H1 (cell line): ENCODE measurements around the gene RBM26. TPM values are rescaled to one million over a fixed set of nuclear protein-coding genes. Genes with fewer than 3 reads are reported as not detected.

ENCODE experiments used
- CTCF ChIA-PET: fragments of 300-600 bp; sonication (Branson Sonifier 250); formaldehyde crosslinking; loops from one replicate; lab custom pipeline; 2021; ENCODE audit not compliant: partially characterized antibody; lab: Charles Lee
- POLR2A ChIA-PET: fragments of 300-600 bp; sonication (Branson Sonifier 250); formaldehyde crosslinking; loops from one replicate; lab custom pipeline; 2021; ENCODE audit warnings: inconsistent platforms; ENCODE audit not compliant: partially characterized antibody; lab: Charles Lee
- DNase-seq, 2 experiments: peaks; one replicate each; pipeline versions ENCODE4 v3.0.0 to v3.0.0-alpha.2; 2010 to 2022; ENCODE audit warnings: low spot score in 2 of 2, low read depth in 1 of 2, mixed read lengths in 1 of 2
- FAIRE-seq: peaks from 2 replicates; lab custom pipeline; 2011; peaks lifted over from hg19 to GRCh38; lab: Jason Lieb, UNC
- H2AFZ ChIP-seq: 2 replicates; pipeline ENCODE4 v1.8.1; 2012; ENCODE audit warnings: low read length, inconsistent platforms
- H2AK5ac ChIP-seq: 2 replicates; pipeline ENCODE4 v1.6.1; 2013; ENCODE audit warnings: low read depth, low read length
- H2BK120ac ChIP-seq: replicated peaks from 2 replicates; pipeline ENCODE3; 2013; ENCODE audit warnings: low read depth, low read length, inconsistent platforms
- H2BK12ac ChIP-seq: 2 replicates; pipeline ENCODE4 v1.6.1; 2013; ENCODE audit warnings: low read depth, low read length
- H2BK15ac ChIP-seq: 2 replicates; pipeline ENCODE4 v1.6.1; 2013; ENCODE audit warnings: low read length
- H2BK20ac ChIP-seq: 2 replicates; pipeline ENCODE4 v1.6.1; 2013; ENCODE audit warnings: low read length
- H2BK5ac ChIP-seq: 2 replicates; pipeline ENCODE4 v1.6.1; 2013; ENCODE audit warnings: low read depth, low read length
- H3K14ac ChIP-seq: 2 replicates; pipeline ENCODE4 v1.6.1; 2013; ENCODE audit warnings: inconsistent platforms; ENCODE audit not compliant: insufficient read length
- H3K18ac ChIP-seq: 2 replicates; pipeline ENCODE4 v1.6.1; 2013; ENCODE audit warnings: low read length; ENCODE audit errors: extremely low read depth
- H3K23ac ChIP-seq: 2 replicates; pipeline ENCODE4 v1.6.1; 2013; ENCODE audit warnings: inconsistent platforms; ENCODE audit not compliant: insufficient read length
- H3K23me2 ChIP-seq: 2 replicates; pipeline ENCODE4 v1.6.1; 2013; ENCODE audit warnings: low read depth, low read length
- H3K27ac ChIP-seq: 2 replicates; pipeline ENCODE4 v1.6.1; 2011; ENCODE audit warnings: low read depth, low read length, inconsistent platforms
- H3K27me3 ChIP-seq, 4 experiments: replicated peaks in 1 of 4; 1 replicate in 1 of 4; 2 replicates in 3 of 4; pipeline versions ENCODE4 v1.6.1 to v1.8.1; 2011 to 2013; ENCODE audit warnings: low read length in 3 of 4, mild to moderate bottlenecking in 3 of 4, inconsistent platforms in 2 of 4, mixed read lengths in 2 of 4, moderate library complexity in 1 of 4; ENCODE audit not compliant: control insufficient read depth in 3 of 4, insufficient read depth in 3 of 4; ENCODE audit errors: extremely low read depth in 1 of 4
- H3K36me3 ChIP-seq, 4 experiments: 2 replicates each; pipeline versions ENCODE4 v1.6.1 to v1.8.1; 2011 to 2013; ENCODE audit warnings: mild to moderate bottlenecking in 4 of 4, low read length in 3 of 4, moderate library complexity in 2 of 4, control low read depth in 1 of 4, inconsistent platforms in 1 of 4; ENCODE audit not compliant: insufficient read depth in 4 of 4, control insufficient read depth in 2 of 4
- H3K4ac ChIP-seq: replicated peaks from 2 replicates; pipeline ENCODE3; 2013; ENCODE audit warnings: low read length, low read depth, mixed read lengths, inconsistent platforms; ENCODE audit not compliant: insufficient read length
- H3K4me1 ChIP-seq, 4 experiments: replicated peaks in 1 of 4; 1 replicate in 1 of 4; 2 replicates in 3 of 4; pipeline versions ENCODE4 v1.6.1 to v1.8.1; 2011 to 2013; ENCODE audit warnings: low read length in 3 of 4, inconsistent platforms in 2 of 4, mixed read lengths in 1 of 4; ENCODE audit not compliant: insufficient read depth in 4 of 4, control insufficient read depth in 3 of 4
- H3K4me2 ChIP-seq, 2 experiments: 2 replicates each; pipeline versions ENCODE4 v1.6.1 to v1.8.1; 2011 to 2013; ENCODE audit warnings: low read depth in 2 of 2, low read length in 2 of 2, control low read depth in 1 of 2, inconsistent platforms in 1 of 2, mild to moderate bottlenecking in 1 of 2; ENCODE audit not compliant: insufficient read depth in 1 of 2
- H3K4me3 ChIP-seq, 4 experiments: fragments of 200-600, 300-600 bp in 1 of 4; sonication (generic), shearing (Covaris generic), sonication (Bioruptor Twin) in 1 of 4; 2 replicates each; pipeline versions ENCODE4 v1.5.1 to v1.8.1; 2011 to 2016; ENCODE audit warnings: low read length in 4 of 4, low read depth in 3 of 4, control low read depth in 2 of 4, inconsistent platforms in 2 of 4, mild to moderate bottlenecking in 2 of 4, mixed read lengths in 1 of 4, moderate library complexity in 1 of 4; ENCODE audit not compliant: insufficient read depth in 2 of 4; ENCODE audit errors: extremely low read depth in 1 of 4
- H3K56ac ChIP-seq: replicated peaks from 2 replicates; pipeline ENCODE3; 2013; ENCODE audit warnings: low read depth, mild to moderate bottlenecking, mixed read lengths, low read length, inconsistent platforms; ENCODE audit not compliant: insufficient read length
- H3K79me1 ChIP-seq: 2 replicates; pipeline ENCODE4 v1.6.1; 2013; ENCODE audit warnings: low read depth, low read length, control low read depth
- H3K79me2 ChIP-seq, 2 experiments: 2 replicates each; pipeline versions ENCODE4 v1.6.1 to v1.8.1; 2012 to 2013; ENCODE audit warnings: low read length in 2 of 2, mild to moderate bottlenecking in 2 of 2, inconsistent platforms in 1 of 2; ENCODE audit not compliant: insufficient read depth in 2 of 2, control insufficient read depth in 1 of 2
- H3K9ac ChIP-seq, 4 experiments: replicated peaks in 1 of 4; 1 replicate in 1 of 4; 2 replicates in 3 of 4; pipeline versions ENCODE4 v1.6.1 to v1.8.1; 2011 to 2013; ENCODE audit warnings: low read depth in 3 of 4, low read length in 3 of 4, control low read depth in 2 of 4, mild to moderate bottlenecking in 2 of 4, moderate library complexity in 2 of 4, inconsistent platforms in 1 of 4; ENCODE audit errors: extremely low read depth in 1 of 4
- H3K9me3 ChIP-seq, 2 experiments: 2 replicates each; pipeline versions ENCODE4 v1.6.1 to v1.8.1; 2012 to 2013; ENCODE audit warnings: mild to moderate bottlenecking in 2 of 2, moderate library complexity in 2 of 2, control low read depth in 1 of 2, inconsistent platforms in 1 of 2, low read depth in 1 of 2, low read length in 1 of 2, mixed read lengths in 1 of 2; ENCODE audit not compliant: insufficient read depth in 2 of 2
- H4K20me1 ChIP-seq, 2 experiments: replicated peaks in 1 of 2; 2 replicates each; pipeline versions ENCODE3 to v1.8.1; 2011 to 2013; ENCODE audit warnings: inconsistent platforms in 2 of 2, low read length in 2 of 2, mild to moderate bottlenecking in 1 of 2; ENCODE audit not compliant: insufficient read depth in 2 of 2, control insufficient read depth in 1 of 2
- H4K5ac ChIP-seq: 2 replicates; pipeline ENCODE4 v1.6.1; 2013; ENCODE audit warnings: low read length, low read depth, mixed read lengths, inconsistent platforms; ENCODE audit not compliant: insufficient read length
- H4K8ac ChIP-seq: 2 replicates; pipeline ENCODE4 v1.8.0; 2013; ENCODE audit warnings: mild to moderate bottlenecking, moderate library complexity, low read length, inconsistent platforms; ENCODE audit not compliant: insufficient read depth; ENCODE audit errors: extremely low read depth
- H4K91ac ChIP-seq: replicated peaks from 2 replicates; pipeline ENCODE3; 2013; ENCODE audit warnings: low read length, mixed read lengths, inconsistent platforms; ENCODE audit not compliant: insufficient read length
- CBX8 ChIP-seq: fragments of 300-800, 300-1000 bp; sonication (generic); IDR thresholded peaks from 2 replicates; pipeline ENCODE4 v1.7.1; 2016; ENCODE audit warnings: low read depth, low read length, borderline replicate concordance
- CEBPB ChIP-seq: IDR thresholded peaks from 2 replicates; pipeline ENCODE4 v1.6.1; 2012; ENCODE audit warnings: low read depth, low read length
- CHD1 ChIP-seq: IDR thresholded peaks from 2 replicates; pipeline ENCODE4 v1.6.1; 2012; ENCODE audit warnings: low read depth, low read length, improper control_type of control experiment
- FOSL1 ChIP-seq: IDR thresholded peaks from 2 replicates; pipeline ENCODE4 v1.6.1; 2011; ENCODE audit warnings: mild to moderate bottlenecking, low read depth, low read length, moderate library complexity; ENCODE audit not compliant: insufficient read depth
- KDM1A ChIP-seq: fragments of 200-600, 300-600 bp; sonication (generic); IDR thresholded peaks from 2 replicates; pipeline ENCODE4 v1.7.1; 2016; ENCODE audit warnings: mild to moderate bottlenecking, low read length, borderline replicate concordance
- MAX ChIP-seq: IDR thresholded peaks from 2 replicates; pipeline ENCODE4 v1.6.1; 2012; ENCODE audit warnings: inconsistent platforms
- POU5F1 ChIP-seq: IDR thresholded peaks from 2 replicates; pipeline ENCODE4 v1.6.1; 2011; ENCODE audit warnings: low read depth, mild to moderate bottlenecking, low read length, moderate library complexity
- SIRT6 ChIP-seq: IDR thresholded peaks from one replicate; pipeline ENCODE4 v1.7.1; 2012; ENCODE audit warnings: low read length, inconsistent platforms
- SP4 ChIP-seq: IDR thresholded peaks from 2 replicates; pipeline ENCODE4 v1.6.1; 2012; ENCODE audit warnings: low read length, inconsistent platforms
- TAF1 ChIP-seq: IDR thresholded peaks from 2 replicates; pipeline ENCODE4 v1.6.1; 2011; ENCODE audit warnings: mild to moderate bottlenecking, low read depth, low read length
- TBP ChIP-seq: IDR thresholded peaks from 2 replicates; pipeline ENCODE4 v1.6.1; 2011; ENCODE audit warnings: low read depth, low read length, improper control_type of control experiment
- YY1 ChIP-seq: IDR thresholded peaks from 2 replicates; pipeline ENCODE4 v1.6.1; 2011; ENCODE audit warnings: low read depth, mild to moderate bottlenecking, low read length
- WGBS, 2 experiments: shearing (Covaris generic) in 1 of 2; methylation state at CpG; one replicate each; pipeline versions ENCODE4 v1.1.6 to v1.1.7; 2013 to 2015; ENCODE audit warnings: low lambda C conversion rate in 2 of 2, mixed read lengths in 2 of 2, inconsistent platforms in 1 of 2, low coverage in 1 of 2, missing lambda C conversion rate in 1 of 2; ENCODE audit not compliant: insufficient replicate concordance in 2 of 2, insufficient coverage in 1 of 2, insufficient read length in 1 of 2; ENCODE audit errors: extremely low coverage in 1 of 2, missing lambda C conversion rate in 1 of 2; 5-methylcytosine and 5-hydroxymethylcytosine counted together
- polyA plus RNA-seq, 7 experiments: library from polyadenylated mRNA; depleted of rRNA in 3 of 7; stranded (reverse) in 5 of 7; unstranded in 2 of 7; fragments of >200 nt in 5 of 7; fragments of 200-250 nt in 2 of 7; gene quantifications; 1 replicate in 5 of 7; 2 replicates in 1 of 7; 4 replicates in 1 of 7; pipeline versions ENCODE4 v1.2.1 to v1.2.3, GENCODE V29; 2011 to 2013; ENCODE audit warnings: missing spikeins in 2 of 7, mixed read lengths in 2 of 7
- total RNA-seq: library from RNA; stranded (reverse); fragmentation: NEBNext Ultra II Directional; extraction: Animal tissue kit (Norgen Biotek cat#: 25700); gene quantifications from 2 replicates; pipeline ENCODE4 v1.2.1, GENCODE V29; 2021

Gene RBM26
- total and polyA plus RNA-seq, 2 of the 8 experiments (the other 6 are each of a cell fraction or from before 2014, with no cell fraction given), result 20.3 to 65.5 TPM

DNA sequence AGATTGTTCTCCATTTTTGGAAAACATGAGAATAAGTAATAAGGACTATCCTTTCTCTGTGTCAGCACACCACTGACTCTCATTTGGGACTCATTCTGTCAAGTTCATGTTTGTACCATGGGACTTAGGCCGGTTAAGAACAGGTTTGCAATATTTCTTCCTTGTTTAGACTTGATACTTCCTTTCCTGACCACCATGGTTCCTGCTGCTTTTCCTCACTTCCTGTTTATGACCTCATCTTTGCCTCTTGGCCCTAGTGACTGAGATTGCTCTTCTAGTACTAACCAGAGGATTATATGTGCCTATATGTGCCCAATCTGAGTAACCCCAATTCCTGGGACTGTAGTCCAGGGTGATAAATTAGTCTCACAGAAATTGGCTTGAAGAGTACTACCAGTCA lies 42.4 kb upstream of the RBM26 start:
- H3K9ac ChIP-seq, result no peak overlapping the region
- no peak overlapping the region for H3K4me3 ChIP-seq
- H3K4me1 ChIP-seq, result peaks cover 0 to 4% (median 0%) of the 10 kb centered on the region in 4 experiments; a peak in 2 of 7 replicates
- H2BK15ac ChIP-seq, result no peak overlapping the region
- H2BK20ac ChIP-seq, result no peak overlapping the region
- H3K27me3 ChIP-seq, result peaks cover 0 to 1% (median 0%) of the 10 kb centered on the region in 4 experiments; a peak in 1 of 7 replicates
- no peak overlapping the region for H2BK5ac ChIP-seq
- no peak for TF ChIP-seq CBX8
- no peak for TF ChIP-seq SIRT6
- TF ChIP-seq CHD1, result no peak
- no peak for TF ChIP-seq KDM1A
- no peak for TF ChIP-seq POU5F1
- TF ChIP-seq TAF1, result no peak
- TF ChIP-seq FOSL1, result no peak
- no peak for TF ChIP-seq MAX
- TF ChIP-seq YY1, result no peak
- no peak for TF ChIP-seq TBP
- no peak for TF ChIP-seq CEBPB
- no peak for TF ChIP-seq SP4
- TF ChIP-seq, all 59 proteins: peak for 0
- CTCF ChIA-PET, result no interaction called here
- POLR2A ChIA-PET, result no interaction called here
- Histone ChIP-seq H2BK120ac (no peak overlapping the region), H3K14ac (no peak overlapping the region), H3K27ac (no peak overlapping the region), H3K4me2 (no peak overlapping the region), H3K18ac (no peak overlapping the region), H2AK5ac (no peak overlapping the region), H4K5ac (no peak overlapping the region), H4K91ac (peak overlapping the region; percentile 32), H2AFZ (no peak overlapping the region), H4K20me1 (no peaks in the 10 kb centered on the region), H3K79me1 (no peaks in the 10 kb centered on the region), H3K9me3 (no peaks in the 10 kb centered on the region), H4K8ac (no peak overlapping the region), H3K56ac (no peak overlapping the region), H3K79me2 (no peaks in the 10 kb centered on the region), H3K36me3 (no peaks in the 10 kb centered on the region), H3K23me2 (no peaks in the 10 kb centered on the region), H2BK12ac (no peak overlapping the region), H3K4ac (no peak overlapping the region), H3K23ac (no peak overlapping the region)
- WGBS, 2 experiments, result 92% methylated on average over 1 of the region's 1 CpG; no CpG with 5 or more reads in 1 of the 2 experiments
- no peak for DNase-seq
- no peak for FAIRE-seq
